22Rv1 (cell line): Measurements from ENCODE around the gene ORM2.

Experiments used
- CTCF ChIP-seq: fragments of 450-650 bp; IDR thresholded peaks from 2 replicates; pipeline ENCODE4 v1.5.1; 2017; ENCODE audit warnings: mild to moderate bottlenecking
- ZFX ChIP-seq: fragments of 450-650 bp; IDR thresholded peaks from 2 replicates; pipeline ENCODE4 v1.6.1; 2017; ENCODE audit warnings: antibody characterized with exemption, borderline replicate concordance

GRCh38 chr9:114356792-114357191 is 27.1 kb downstream of the ORM2 start:
- no peak for TF ChIP-seq CTCF
- no peak for TF ChIP-seq ZFX
